ENCODE data around the gene CNNM2. TPM values are rescaled to one million over a fixed set of nuclear protein-coding genes. Genes with fewer than 3 reads are reported as not detected.

The CNNM2 gene
- polyA plus RNA-seq, 1 of the 3 experiments (the other 2 are of a cell fraction), result 4.0 TPM

GRCh38 chr10:102941401-102941800 lies 23.3 kb downstream of the CNNM2 start:
- Histone ChIP-seq H3K4me3 (ENCODE audit: low read depth in 2 of 2, low read length in 1 of 2) (no peak overlapping the region), H3K27me3 (ENCODE audit: insufficient read depth) (no peaks in the 10 kb centered on the region), H3K79me2 (ENCODE audit: insufficient read depth) (no peaks in the 10 kb centered on the region), H3K9ac (no peak overlapping the region), H3K9me2 (no peaks in the 10 kb centered on the region), H3K4me2 (no peak overlapping the region), H2AFZ (ENCODE audit: low read depth) (no peak overlapping the region), H3K36me3 (replicated peaks in 1 of 2; ENCODE audit: control insufficient read depth in 1 of 2, insufficient read depth in 2 of 2, low read length in 1 of 2) (no peaks in the 10 kb centered on the region), H4K20me1 (ENCODE audit: insufficient read depth) (no peaks in the 10 kb centered on the region), H3K9me3 (no peaks in the 10 kb centered on the region), H3K4me1 (ENCODE audit: control insufficient read depth in 1 of 2, insufficient read depth in 2 of 2, low read depth in 1 of 2, low read length in 1 of 2) (peaks cover 0 to 6% of the 10 kb centered on the region in 2 experiments; a peak in 2 of 4 replicates), H3K27ac (ENCODE audit: low read depth in 2 of 2, low read length in 1 of 2) (no peak overlapping the region), H3F3A (replicated peaks; ENCODE audit: insufficient read depth) (no peaks in the 10 kb centered on the region)
- no peak for DNase-seq
- WGBS (ENCODE audit: low lambda C conversion rate), result 93% methylated on average over 3 of the region's 3 CpGs
- TF ChIP-seq RFX5 (IDR thresholded peaks at IDR 0.05; ENCODE audit: low read length) (no peak), NRF1 (IDR thresholded peaks at IDR 0.05; ENCODE audit: low read depth, low read length) (no peak), FOXJ3 (CRISPR knock-in tag; IDR thresholded peaks at IDR 0.05) (no peak), USF1 (IDR thresholded peaks at IDR 0.05; ENCODE audit: borderline replicate concordance, low read depth) (no peak), CTCF (IDR thresholded peaks at IDR 0.05) (no peak), MXI1 (IDR thresholded peaks at IDR 0.05; ENCODE audit: low read depth, low read length) (no peak), GATA2 (CRISPR knock-in tag; IDR thresholded peaks at IDR 0.05) (no peak), RXRA (IDR thresholded peaks at IDR 0.05; ENCODE audit: borderline replicate concordance, low read depth) (no peak), SMC3 (IDR thresholded peaks at IDR 0.05; ENCODE audit: low read depth, low read length) (no peak), TEAD4 (IDR thresholded peaks at IDR 0.05; ENCODE audit: borderline replicate concordance, insufficient read depth) (no peak), YY1 (IDR thresholded peaks at IDR 0.05; ENCODE audit: low read depth) (no peak), SIN3A (IDR thresholded peaks at IDR 0.05; ENCODE audit: borderline replicate concordance, low read depth, low read length) (no peak), EZH2phosphoT487 (IDR thresholded peaks at IDR 0.05; ENCODE audit: borderline replicate concordance, low read depth) (no peak), CHD2 (IDR thresholded peaks at IDR 0.05; ENCODE audit: low read length, partially characterized antibody) (no peak), ZBTB33 (IDR thresholded peaks at IDR 0.05; ENCODE audit: borderline replicate concordance, low read depth) (no peak)
- ChIA-PET CTCF (no interaction called here), POLR2A (no interaction called here)

Measured in SK-N-SH (cell line).